GM12865 (cell line): ENCODE data around the gene PKD1L1.

Experiments
- DNase-seq: peaks from one replicate; pipeline ENCODE4 v3.0.0; 2010; ENCODE audit warnings: low read depth
- H3K4me3 ChIP-seq: 2 replicates; pipeline ENCODE4 v1.5.1; 2011; ENCODE audit warnings: mild to moderate bottlenecking, low read depth, low read length, control low read depth
- TF ChIP-seq, protein P1 (sequence below): IDR thresholded peaks from 2 replicates; pipeline ENCODE4 v1.5.1; 2011; ENCODE audit warnings: low read length, control low read depth, low read depth, inconsistent platforms; ENCODE audit not compliant: insufficient read depth; ENCODE audit errors: missing control alignments

PKD1L1 gene

DNA sequence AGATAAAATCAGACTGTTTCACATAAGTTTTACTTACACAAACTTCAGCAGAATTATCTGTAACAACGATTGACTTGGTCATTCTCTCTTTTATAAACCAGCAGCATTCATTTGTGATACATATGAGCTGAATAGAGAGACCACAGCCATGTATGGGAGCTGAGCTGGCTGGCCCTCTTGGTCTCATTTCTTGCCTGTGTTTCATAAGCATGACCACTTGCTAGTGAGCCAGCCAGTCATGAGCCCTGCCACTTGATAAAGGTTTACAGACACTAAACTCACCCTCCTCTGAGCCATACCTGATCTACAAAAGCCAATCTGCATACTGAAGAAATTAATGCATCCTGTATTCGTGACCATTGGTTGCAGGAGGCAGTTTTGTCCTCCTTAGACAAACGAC, 82.1 kb downstream of the PKD1L1 start:
- no peak overlapping the region for H3K4me3 ChIP-seq
- no peak for DNase-seq
- TF ChIP-seq, protein P1, sequence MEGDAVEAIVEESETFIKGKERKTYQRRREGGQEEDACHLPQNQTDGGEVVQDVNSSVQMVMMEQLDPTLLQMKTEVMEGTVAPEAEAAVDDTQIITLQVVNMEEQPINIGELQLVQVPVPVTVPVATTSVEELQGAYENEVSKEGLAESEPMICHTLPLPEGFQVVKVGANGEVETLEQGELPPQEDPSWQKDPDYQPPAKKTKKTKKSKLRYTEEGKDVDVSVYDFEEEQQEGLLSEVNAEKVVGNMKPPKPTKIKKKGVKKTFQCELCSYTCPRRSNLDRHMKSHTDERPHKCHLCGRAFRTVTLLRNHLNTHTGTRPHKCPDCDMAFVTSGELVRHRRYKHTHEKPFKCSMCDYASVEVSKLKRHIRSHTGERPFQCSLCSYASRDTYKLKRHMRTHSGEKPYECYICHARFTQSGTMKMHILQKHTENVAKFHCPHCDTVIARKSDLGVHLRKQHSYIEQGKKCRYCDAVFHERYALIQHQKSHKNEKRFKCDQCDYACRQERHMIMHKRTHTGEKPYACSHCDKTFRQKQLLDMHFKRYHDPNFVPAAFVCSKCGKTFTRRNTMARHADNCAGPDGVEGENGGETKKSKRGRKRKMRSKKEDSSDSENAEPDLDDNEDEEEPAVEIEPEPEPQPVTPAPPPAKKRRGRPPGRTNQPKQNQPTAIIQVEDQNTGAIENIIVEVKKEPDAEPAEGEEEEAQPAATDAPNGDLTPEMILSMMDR, result no peak

DNA sequence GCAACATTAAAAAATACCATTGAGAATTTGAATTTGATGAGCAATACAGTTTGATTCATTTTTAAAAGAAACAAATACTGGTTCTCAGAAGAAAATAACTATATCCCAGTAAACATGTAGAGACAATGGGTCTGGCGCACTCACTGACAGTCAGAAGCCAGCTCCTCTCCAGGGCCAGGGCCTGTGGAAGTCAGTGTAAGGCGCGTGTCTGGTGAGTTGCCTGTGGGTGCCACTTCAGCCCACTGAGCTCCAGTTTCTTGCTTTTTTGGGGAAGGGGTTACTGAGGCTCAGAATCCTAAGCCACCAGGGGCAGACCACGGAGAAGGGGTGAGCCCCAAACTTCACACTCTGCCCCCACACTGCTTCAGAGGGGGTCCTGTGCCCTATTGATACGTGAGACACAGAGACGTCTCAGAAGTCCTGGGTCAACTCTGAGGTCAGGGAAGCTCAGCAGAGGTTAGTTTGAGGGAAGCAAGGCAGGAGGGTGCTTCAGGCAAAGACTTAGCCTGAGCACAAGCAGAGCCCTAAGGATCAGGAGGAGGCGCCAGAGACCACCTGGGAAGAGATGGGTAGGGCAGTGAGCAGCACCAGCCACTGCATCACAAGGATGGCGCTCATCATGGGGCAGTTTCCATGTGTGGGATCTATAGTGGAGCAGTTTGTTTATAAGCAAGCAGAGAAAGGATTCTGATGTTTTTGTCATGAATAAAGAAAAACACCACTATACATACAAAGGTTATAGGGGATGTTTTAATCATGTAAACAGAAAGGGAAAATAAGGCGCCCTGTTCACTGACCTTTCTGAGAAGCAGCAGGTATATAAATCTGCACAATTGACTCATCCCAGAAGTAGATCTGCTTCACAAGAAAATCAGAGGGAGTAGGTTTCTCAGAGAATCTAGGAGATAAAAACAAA, 95.7 kb downstream of the PKD1L1 start:
- no peak overlapping the region for H3K4me3 ChIP-seq
- DNase-seq, result peak; percentile 13
- TF ChIP-seq, protein P1, result peak; percentile 39

DNA sequence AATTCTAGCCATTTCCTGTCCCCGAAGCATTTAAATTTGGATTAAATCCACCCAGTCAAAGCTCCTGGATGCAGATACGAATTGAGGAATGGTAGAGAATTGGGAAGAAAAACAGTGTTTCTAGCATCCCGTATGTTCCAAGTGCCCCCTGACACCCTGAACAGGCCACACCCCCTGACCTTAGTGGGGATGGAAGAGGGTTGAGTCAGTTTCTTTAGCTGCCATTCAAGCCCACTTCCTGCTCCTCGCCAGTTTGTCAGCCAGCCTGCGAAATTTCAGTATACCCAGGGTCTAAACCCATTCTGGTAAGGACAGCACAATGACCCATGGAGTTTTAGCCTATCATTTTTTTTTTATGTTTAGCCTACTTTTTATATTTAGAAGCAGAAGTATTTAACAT, 101.1 kb downstream of the PKD1L1 start:
- no peak for DNase-seq
- H3K4me3 ChIP-seq, result no peak overlapping the region
- TF ChIP-seq, protein P1, result no peak

DNA sequence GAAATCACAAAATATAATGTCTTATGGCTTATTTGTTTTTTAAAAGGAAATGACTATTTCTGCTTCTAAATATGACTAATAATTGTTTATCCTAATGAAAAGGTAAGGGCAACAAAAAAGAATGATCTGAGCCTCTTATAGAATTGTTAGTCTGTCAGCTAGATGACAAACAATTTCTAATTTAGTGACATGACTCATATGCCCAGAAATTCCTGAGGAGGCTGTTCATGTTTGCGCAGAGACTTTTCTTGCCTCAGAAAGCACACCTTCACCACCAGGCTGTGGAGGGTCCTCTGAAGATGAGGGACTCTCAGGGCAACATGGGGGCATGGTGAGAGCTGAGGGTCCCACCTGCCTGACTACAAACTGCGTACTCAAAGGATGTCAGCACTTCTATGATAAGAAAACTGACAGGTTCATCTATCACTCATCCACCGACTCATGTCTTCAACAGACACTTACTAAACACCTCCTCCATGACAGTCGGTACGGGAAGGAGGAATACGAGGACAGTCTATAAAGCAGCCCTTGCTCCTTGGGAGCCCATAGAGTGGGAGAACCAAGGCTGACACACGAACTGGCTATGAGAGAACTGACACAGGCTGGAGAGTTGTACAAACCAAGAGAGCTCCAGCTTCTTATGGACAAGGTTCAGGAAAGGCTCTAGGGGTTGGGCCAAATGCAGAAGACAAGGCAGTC, 102.0 kb downstream of the PKD1L1 start:
- no peak overlapping the region for H3K4me3 ChIP-seq
- TF ChIP-seq, protein P1, result no peak
- DNase-seq, result no peak

DNA sequence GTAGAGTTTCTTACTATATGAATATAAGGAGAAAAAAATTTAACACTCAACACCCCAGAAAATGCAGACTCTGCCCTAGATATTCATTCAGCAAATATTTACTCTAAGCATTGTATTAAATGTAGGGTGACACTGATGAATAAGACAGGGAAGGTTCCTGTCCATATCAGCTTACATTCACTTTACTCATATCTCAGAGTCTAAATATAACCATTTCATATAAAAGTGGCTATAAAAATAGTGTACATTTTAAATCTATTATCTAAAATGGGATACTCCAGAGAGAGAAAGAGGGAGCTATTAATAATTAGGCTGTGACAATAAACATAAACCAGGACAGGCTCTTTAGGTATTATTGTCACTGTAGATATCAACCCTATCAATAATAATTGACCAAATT, 104.0 kb downstream of the PKD1L1 start:
- H3K4me3 ChIP-seq, result no peak overlapping the region
- no peak for DNase-seq
- TF ChIP-seq, protein P1, result no peak

DNA sequence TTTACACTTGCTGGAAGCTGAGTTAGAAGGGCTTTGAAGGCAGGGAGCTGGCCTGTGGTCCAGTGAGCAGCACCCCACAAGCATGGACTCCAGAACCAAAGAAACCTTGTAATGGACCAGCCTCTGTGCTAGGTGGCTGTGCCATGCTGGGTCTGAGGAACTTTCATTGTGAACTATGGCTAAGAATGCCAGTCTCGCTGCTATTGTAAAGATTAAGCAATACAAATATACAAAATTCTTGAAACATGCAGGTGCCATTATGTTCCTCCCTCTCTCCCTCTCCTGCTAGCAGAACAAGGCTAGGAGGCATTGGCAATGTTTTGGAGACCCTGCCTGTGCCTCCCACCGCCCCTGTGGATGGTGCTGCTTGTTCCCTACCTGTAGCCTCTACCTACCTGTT, 105.0 kb downstream of the PKD1L1 start:
- no peak for DNase-seq
- TF ChIP-seq, protein P1, result no peak
- H3K4me3 ChIP-seq, result no peak overlapping the region

DNA sequence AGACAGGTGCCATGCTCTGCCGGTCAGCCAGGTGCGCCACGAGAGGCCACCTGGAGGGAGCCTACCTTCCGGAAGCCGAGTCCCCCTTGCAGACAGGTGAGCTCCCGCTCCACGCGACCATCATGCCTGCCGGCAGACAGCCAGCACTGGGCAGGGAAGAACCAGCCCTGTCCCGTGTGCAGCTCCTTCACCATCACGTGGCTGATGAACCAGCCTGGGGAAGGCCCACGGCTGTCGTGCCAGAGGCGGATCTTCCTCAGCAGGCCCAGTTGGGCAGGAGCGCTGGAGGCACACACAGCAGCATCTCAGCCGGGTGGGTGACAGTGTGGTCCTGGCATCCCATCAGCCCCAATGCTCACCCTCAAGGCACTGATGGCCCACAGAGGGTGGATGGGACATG, 108.9 kb downstream of the PKD1L1 start:
- TF ChIP-seq, protein P1, result no peak
- H3K4me3 ChIP-seq, result no peak overlapping the region
- DNase-seq, result no peak
